Caco-2 (cell line): ENCODE data around the gene MTCL3.

ENCODE experiments used
- BruUV-seq: library from RNA; stranded (reverse); fragments of 400-500 nt; replicated peaks from 2 replicates; lab custom pipeline; 2021; lab: Mats Ljungman, UMichigan
- CTCF ChIA-PET: fragments of 300-600 bp; sonication (Branson Sonifier 250); formaldehyde crosslinking; loops from one replicate; lab custom pipeline; 2022; ENCODE audit warnings: antibody characterized with exemption; lab: Charles Lee
- POLR2A ChIA-PET: fragments of 300-600 bp; sonication (Branson Sonifier 250); formaldehyde crosslinking; loops from one replicate; lab custom pipeline; 2022; ENCODE audit warnings: antibody characterized with exemption; lab: Charles Lee
- DNase-seq, 2 experiments: peaks; one replicate each; pipeline versions ENCODE4 v3.0.0 to v3.0.0-alpha.2; 2020 to 2022
- H3K27me3 ChIP-seq: replicated peaks from 2 replicates; pipeline ENCODE4 v1.6.0; 2011; ENCODE audit warnings: low read length; ENCODE audit not compliant: control insufficient read depth, insufficient read depth
- H3K36me3 ChIP-seq: 2 replicates; pipeline ENCODE4 v1.5.1; 2011; ENCODE audit warnings: low read length; ENCODE audit not compliant: control insufficient read depth, insufficient read depth
- H3K4me1 ChIP-seq: fragments of 250-450 bp; sonication (Bioruptor Pico); 2 replicates; pipeline ENCODE4 v1.5.1; 2020; ENCODE audit warnings: mild to moderate bottlenecking
- H3K4me3 ChIP-seq: 2 replicates; pipeline ENCODE4 v1.5.1; 2011; ENCODE audit warnings: low read depth, mild to moderate bottlenecking, control low read depth, low read length
- H3K9me3 ChIP-seq: fragments of 250-450 bp; sonication (Bioruptor Pico); 2 replicates; pipeline ENCODE4 v1.5.1; 2020; ENCODE audit warnings: mild to moderate bottlenecking, moderate library complexity
- H3K27ac Mint-ChIP-seq: one replicate; pipeline ENCODE4 v1.8.0; 2022; ENCODE audit warnings: mixed read lengths; ENCODE audit not compliant: unreplicated experiment
- H3K27me3 Mint-ChIP-seq: one replicate; pipeline ENCODE4 v1.8.0; 2022; ENCODE audit warnings: mixed read lengths; ENCODE audit not compliant: insufficient read depth, unreplicated experiment
- H3K36me3 Mint-ChIP-seq: one replicate; pipeline ENCODE4 v1.8.0; 2022; ENCODE audit warnings: mild to moderate bottlenecking, mixed read lengths; ENCODE audit not compliant: insufficient read depth, unreplicated experiment
- H3K4me1 Mint-ChIP-seq: one replicate; pipeline ENCODE4 v1.8.0; 2022; ENCODE audit warnings: low read depth, mixed read lengths; ENCODE audit not compliant: unreplicated experiment
- H3K4me3 Mint-ChIP-seq: one replicate; pipeline ENCODE4 v1.8.0; 2022; ENCODE audit warnings: mild to moderate bottlenecking, moderate library complexity, mixed read lengths; ENCODE audit not compliant: unreplicated experiment
- H3K9me3 Mint-ChIP-seq: one replicate; pipeline ENCODE4 v1.8.0; 2022; ENCODE audit warnings: mixed read lengths; ENCODE audit not compliant: unreplicated experiment
- intact Hi-C: fragments of 100-400 bp; cut with micrococcal nuclease; formaldehyde crosslinking; loops from one replicate; pipeline ENCODE4 v1.10.0; 2022; ENCODE audit not compliant: unreplicated experiment
- TF ChIP-seq, protein P1 (sequence below), 2 experiments: fragments of 200-600 bp in 1 of 2; IDR thresholded peaks; 1 replicate in 1 of 2; 2 replicates in 1 of 2; pipeline versions ENCODE4 v1.5.1 to v1.8.0; 2011 to 2022; ENCODE audit warnings: antibody characterized with exemption in 1 of 2, control low read depth in 1 of 2, inconsistent platforms in 1 of 2, low read depth in 1 of 2, low read length in 1 of 2, mild to moderate bottlenecking in 1 of 2, moderate library complexity in 1 of 2; ENCODE audit not compliant: insufficient read depth in 1 of 2, severe bottlenecking in 1 of 2, unreplicated experiment in 1 of 2

Gene MTCL3

DNA sequence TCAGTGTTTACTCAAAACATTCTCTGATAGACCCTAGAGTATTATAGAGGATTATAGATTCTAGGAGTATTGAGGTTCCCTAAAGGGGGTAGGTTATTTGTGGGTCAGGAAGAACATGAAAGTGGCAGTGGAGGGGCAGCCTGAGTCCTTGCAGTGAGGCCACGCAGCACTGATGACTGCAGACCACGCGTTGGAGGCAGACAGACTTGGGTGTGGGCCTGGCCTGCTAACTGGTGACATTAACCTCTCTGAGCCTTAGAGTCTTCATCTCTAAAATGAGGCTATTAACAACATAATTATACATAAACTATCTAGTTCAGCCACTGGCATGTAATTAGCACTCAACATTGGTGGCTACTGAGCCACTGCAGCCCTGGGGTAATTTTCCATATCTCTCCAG is 16.1 kb downstream of the MTCL3 start:
- Histone ChIP-seq H3K36me3 (no peaks in the 10 kb centered on the region), H3K27me3 (no peaks in the 10 kb centered on the region), H3K4me3 (no peak overlapping the region), H3K4me1 (no peaks in the 10 kb centered on the region), H3K9me3 (no peaks in the 10 kb centered on the region)
- H3K27me3 Mint-ChIP-seq: no peaks in the 10 kb centered on the region
- ChIA-PET POLR2A (no interaction called here), CTCF (no interaction called here)
- TF ChIP-seq, protein P1, sequence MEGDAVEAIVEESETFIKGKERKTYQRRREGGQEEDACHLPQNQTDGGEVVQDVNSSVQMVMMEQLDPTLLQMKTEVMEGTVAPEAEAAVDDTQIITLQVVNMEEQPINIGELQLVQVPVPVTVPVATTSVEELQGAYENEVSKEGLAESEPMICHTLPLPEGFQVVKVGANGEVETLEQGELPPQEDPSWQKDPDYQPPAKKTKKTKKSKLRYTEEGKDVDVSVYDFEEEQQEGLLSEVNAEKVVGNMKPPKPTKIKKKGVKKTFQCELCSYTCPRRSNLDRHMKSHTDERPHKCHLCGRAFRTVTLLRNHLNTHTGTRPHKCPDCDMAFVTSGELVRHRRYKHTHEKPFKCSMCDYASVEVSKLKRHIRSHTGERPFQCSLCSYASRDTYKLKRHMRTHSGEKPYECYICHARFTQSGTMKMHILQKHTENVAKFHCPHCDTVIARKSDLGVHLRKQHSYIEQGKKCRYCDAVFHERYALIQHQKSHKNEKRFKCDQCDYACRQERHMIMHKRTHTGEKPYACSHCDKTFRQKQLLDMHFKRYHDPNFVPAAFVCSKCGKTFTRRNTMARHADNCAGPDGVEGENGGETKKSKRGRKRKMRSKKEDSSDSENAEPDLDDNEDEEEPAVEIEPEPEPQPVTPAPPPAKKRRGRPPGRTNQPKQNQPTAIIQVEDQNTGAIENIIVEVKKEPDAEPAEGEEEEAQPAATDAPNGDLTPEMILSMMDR (IDR thresholded peaks at IDR 0.05; ENCODE audit: insufficient read depth in 1 of 2, low read depth in 1 of 2, low read length in 1 of 2, severe bottlenecking in 1 of 2, unreplicated experiment in 1 of 2): no peak
- no peak for DNase-seq
- H3K4me1 Mint-ChIP-seq: no peaks in the 10 kb centered on the region
- no TSS peak for BruUV-seq
- no peaks in the 10 kb centered on the region for H3K36me3 Mint-ChIP-seq
- intact Hi-C loops: no loop called here
- no peak overlapping the region for H3K27ac Mint-ChIP-seq
- H3K9me3 Mint-ChIP-seq: no peaks in the 10 kb centered on the region
- no peak overlapping the region for H3K4me3 Mint-ChIP-seq

GRCh38 chr6:127497410-127497809 is 21.7 kb downstream of the MTCL3 start:
- Mint-ChIP-seq H3K36me3 (no peaks in the 10 kb centered on the region), H3K4me1 (no peaks in the 10 kb centered on the region), H3K27ac (no peak overlapping the region), H3K9me3 (no peaks in the 10 kb centered on the region), H3K4me3 (no peak overlapping the region), H3K27me3 (peaks cover 11% of the 10 kb centered on the region)
- Histone ChIP-seq H3K9me3 (no peaks in the 10 kb centered on the region), H3K4me1 (no peaks in the 10 kb centered on the region), H3K36me3 (no peaks in the 10 kb centered on the region), H3K4me3 (no peak overlapping the region), H3K27me3 (no peaks in the 10 kb centered on the region)
- intact Hi-C loops: no loop called here
- ChIA-PET POLR2A (no interaction called here), CTCF (no interaction called here)
- BruUV-seq: no TSS peak
- TF ChIP-seq, protein P1 (IDR thresholded peaks at IDR 0.05; ENCODE audit: insufficient read depth in 1 of 2, low read depth in 1 of 2, low read length in 1 of 2, severe bottlenecking in 1 of 2, unreplicated experiment in 1 of 2): no peak
- no peak for DNase-seq

DNA sequence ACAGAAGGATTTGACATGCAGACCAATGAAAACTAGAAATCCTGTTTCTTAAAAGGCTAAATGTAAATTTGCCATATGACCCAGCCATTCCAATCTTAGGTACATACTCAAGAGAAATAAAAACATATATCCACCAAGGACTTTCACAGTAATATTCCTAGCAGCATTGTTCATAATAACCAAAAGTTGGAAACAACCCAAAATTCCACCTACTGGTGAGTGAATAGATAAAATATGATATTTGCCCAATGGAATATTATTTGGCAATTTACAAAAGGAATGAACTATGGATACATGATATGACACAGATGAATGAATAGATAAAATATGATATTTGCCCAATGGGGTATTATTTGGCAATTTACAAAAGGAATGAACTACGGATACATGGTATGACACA is 22.7 kb downstream of the MTCL3 start:
- POLR2A ChIA-PET: no interaction called here
- intact Hi-C loops: no loop called here

More for the DNA sequence above, 22.7 kb downstream of the MTCL3 start:
- TF ChIP-seq, protein P1 (IDR thresholded peaks at IDR 0.05; ENCODE audit: insufficient read depth in 1 of 2, low read depth in 1 of 2, low read length in 1 of 2, severe bottlenecking in 1 of 2, unreplicated experiment in 1 of 2): no peak
- H3K36me3 Mint-ChIP-seq: no peaks in the 10 kb centered on the region
- no peaks in the 10 kb centered on the region for H3K4me1 Mint-ChIP-seq
- H3K4me3 Mint-ChIP-seq: no peak overlapping the region
- no peak overlapping the region for H3K27ac Mint-ChIP-seq
- no peaks in the 10 kb centered on the region for H3K9me3 Mint-ChIP-seq
- Histone ChIP-seq H3K36me3 (no peaks in the 10 kb centered on the region), H3K9me3 (no peaks in the 10 kb centered on the region), H3K27me3 (no peaks in the 10 kb centered on the region), H3K4me1 (no peaks in the 10 kb centered on the region), H3K4me3 (no peak overlapping the region)
- BruUV-seq: no TSS peak
- CTCF ChIA-PET: no interaction called here
- peaks cover 13% of the 10 kb centered on the region for H3K27me3 Mint-ChIP-seq
- no peak for DNase-seq
